SK-N-SH (cell line): Measurements from ENCODE around the gene ZFYVE9. TPM values are rescaled to one million over a fixed set of nuclear protein-coding genes. Genes with fewer than 3 reads are reported as not detected.

Experiments used
- CTCF ChIA-PET: fragments of 300-600, 350-600 bp; formaldehyde crosslinking; extraction: SDS; loops from one replicate; lab custom pipeline; 2021; lab: Yijun Ruan, JAX
- POLR2A ChIA-PET: fragments of 350-600 bp; sonication (Branson Sonifier 250); formaldehyde crosslinking; extraction: SDS; loops from one replicate; lab custom pipeline; 2020; ENCODE audit warnings: antibody characterized with exemption, inconsistent platforms; lab: Yijun Ruan, JAX
- DNase-seq: peaks from one replicate; pipeline ENCODE4 v3.0.0; 2012
- H2AFZ ChIP-seq: fragments of 200-600 bp; sonication (generic); 2 replicates; pipeline ENCODE4 v1.8.1; 2016; ENCODE audit warnings: antibody characterized with exemption, mild to moderate bottlenecking, low read depth
- H3F3A ChIP-seq: fragments of 200-600 bp; sonication (generic); replicated peaks from 2 replicates; pipeline ENCODE3; 2016; ENCODE audit warnings: antibody characterized with exemption, mild to moderate bottlenecking; ENCODE audit not compliant: insufficient read depth
- H3K27ac ChIP-seq, 2 experiments: fragments of 200-500 bp in 1 of 2; fragments of 200-600 bp in 1 of 2; sonication (Bioruptor generic) in 1 of 2; sonication (generic), shearing (Covaris generic) in 1 of 2; 2 replicates each; pipeline versions ENCODE4 v1.5.1 to v1.6.1; 2014 to 2016; ENCODE audit warnings: low read depth in 2 of 2, inconsistent platforms in 1 of 2, low read length in 1 of 2, mild to moderate bottlenecking in 1 of 2, mixed read lengths in 1 of 2
- H3K27me3 ChIP-seq: fragments of 200-600 bp; sonication (generic), shearing (Covaris generic); 2 replicates; pipeline ENCODE4 v1.6.1; 2016; ENCODE audit warnings: mixed run types; ENCODE audit not compliant: insufficient read depth
- H3K36me3 ChIP-seq, 2 experiments: fragments of 200-500 bp in 1 of 2; fragments of 200-600 bp in 1 of 2; sonication (Bioruptor generic) in 1 of 2; sonication (generic) in 1 of 2; replicated peaks in 1 of 2; 2 replicates each; pipeline versions ENCODE3 to v1.5.1; 2014 to 2016; ENCODE audit warnings: low read length in 1 of 2, mild to moderate bottlenecking in 1 of 2; ENCODE audit not compliant: insufficient read depth in 2 of 2, control insufficient read depth in 1 of 2
- H3K4me1 ChIP-seq, 2 experiments: fragments of 200-500 bp in 1 of 2; fragments of 200-600 bp in 1 of 2; sonication (Bioruptor generic) in 1 of 2; sonication (generic), shearing (Covaris generic) in 1 of 2; 2 replicates each; pipeline versions ENCODE4 v1.5.1 to v1.6.1; 2014 to 2016; ENCODE audit warnings: low read depth in 1 of 2, low read length in 1 of 2, mixed run types in 1 of 2; ENCODE audit not compliant: insufficient read depth in 2 of 2, control insufficient read depth in 1 of 2
- H3K4me2 ChIP-seq: fragments of 200-600 bp; sonication (generic), shearing (Covaris generic); 2 replicates; pipeline ENCODE4 v1.6.1; 2017; ENCODE audit warnings: mixed run types
- H3K4me3 ChIP-seq, 2 experiments: fragments of 200-500 bp in 1 of 2; fragments of 200-600 bp in 1 of 2; sonication (Bioruptor generic) in 1 of 2; sonication (generic), shearing (Covaris generic) in 1 of 2; 2 replicates each; pipeline versions ENCODE4 v1.5.1 to v1.8.1; 2014 to 2016; ENCODE audit warnings: low read depth in 2 of 2, inconsistent platforms in 1 of 2, low read length in 1 of 2, mild to moderate bottlenecking in 1 of 2, mixed read lengths in 1 of 2, moderate library complexity in 1 of 2
- H3K79me2 ChIP-seq: fragments of 200-600 bp; sonication (generic); 2 replicates; pipeline ENCODE4 v1.8.1; 2017; ENCODE audit warnings: mild to moderate bottlenecking; ENCODE audit not compliant: insufficient read depth
- H3K9ac ChIP-seq: fragments of 200-600 bp; sonication (generic); 2 replicates; pipeline ENCODE4 v1.6.1; 2017; ENCODE audit warnings: mixed run types
- H3K9me2 ChIP-seq: fragments of 200-600 bp; sonication (generic); 2 replicates; pipeline ENCODE4 v1.6.1; 2017; ENCODE audit warnings: mixed run types
- H3K9me3 ChIP-seq: fragments of 200-600 bp; sonication (generic); 2 replicates; pipeline ENCODE4 v1.6.1; 2017; ENCODE audit warnings: mixed run types, mild to moderate bottlenecking, moderate library complexity
- H4K20me1 ChIP-seq: fragments of 200-600 bp; sonication (generic); 2 replicates; pipeline ENCODE4 v1.6.1; 2017; ENCODE audit warnings: mild to moderate bottlenecking, mixed run types; ENCODE audit not compliant: insufficient read depth
- CHD2 ChIP-seq: fragments of 150-350 bp; IDR thresholded peaks from 2 replicates; pipeline ENCODE4 v1.6.1; 2018; ENCODE audit warnings: low read length; ENCODE audit not compliant: partially characterized antibody
- FOSL2 ChIP-seq: IDR thresholded peaks from 2 replicates; pipeline ENCODE4 v1.4.0; 2012; ENCODE audit warnings: low read depth, mild to moderate bottlenecking, moderate library complexity, borderline replicate concordance
- FOXM1 ChIP-seq: IDR thresholded peaks from 2 replicates; pipeline ENCODE4 v1.4.0; 2012; ENCODE audit warnings: low read depth, mild to moderate bottlenecking
- GABPA ChIP-seq: IDR thresholded peaks from 2 replicates; pipeline ENCODE4 v1.4.0; 2012; ENCODE audit warnings: low read depth, mild to moderate bottlenecking
- GATA2 ChIP-seq: sonication (generic); formaldehyde crosslinking; IDR thresholded peaks from 2 replicates; pipeline ENCODE4 v1.5.0; 2020; ENCODE audit warnings: mild to moderate bottlenecking, missing genetic modification reagents
- JUND ChIP-seq: IDR thresholded peaks from 2 replicates; pipeline ENCODE4 v1.4.0; 2012
- MEF2A ChIP-seq: IDR thresholded peaks from 2 replicates; pipeline ENCODE4 v1.4.0; 2012; ENCODE audit warnings: low read depth, borderline replicate concordance
- POLR2AphosphoS5 ChIP-seq: IDR thresholded peaks from 2 replicates; pipeline ENCODE4 v1.6.1; 2012; ENCODE audit warnings: low read depth, low read length
- RCOR1 ChIP-seq: fragments of 150-350 bp; IDR thresholded peaks from 2 replicates; pipeline ENCODE4 v1.6.1; 2017; ENCODE audit warnings: antibody characterized with exemption, low read length
- REST ChIP-seq: IDR thresholded peaks from 2 replicates; pipeline ENCODE4 v1.6.1; 2012; ENCODE audit warnings: mild to moderate bottlenecking, low read depth, low read length, moderate library complexity
- RFX5 ChIP-seq: IDR thresholded peaks from 2 replicates; pipeline ENCODE4 v1.6.1; 2012; ENCODE audit warnings: mild to moderate bottlenecking, improper control_type of control experiment, low read length
- TAF1 ChIP-seq: IDR thresholded peaks from 2 replicates; pipeline ENCODE4 v1.6.1; 2012; ENCODE audit warnings: low read depth, mild to moderate bottlenecking, low read length, moderate library complexity, borderline replicate concordance
- TEAD4 ChIP-seq: IDR thresholded peaks from 2 replicates; pipeline ENCODE4 v1.4.0; 2012; ENCODE audit warnings: mild to moderate bottlenecking, borderline replicate concordance; ENCODE audit not compliant: insufficient read depth
- USF2 ChIP-seq: fragments of 150-350 bp; IDR thresholded peaks from 2 replicates; pipeline ENCODE4 v1.6.1; 2017; ENCODE audit warnings: antibody characterized with exemption, low read length, low read depth, borderline replicate concordance
- YY1 ChIP-seq: IDR thresholded peaks from 2 replicates; pipeline ENCODE4 v1.4.0; 2012; ENCODE audit warnings: low read depth, mild to moderate bottlenecking
- ZBTB33 ChIP-seq: IDR thresholded peaks from 2 replicates; pipeline ENCODE4 v1.4.0; 2012; ENCODE audit warnings: low read depth, borderline replicate concordance
- WGBS: methylation state at CpG from one replicate; pipeline ENCODE4 v1.1.6; 2017; ENCODE audit warnings: low lambda C conversion rate; 5-methylcytosine and 5-hydroxymethylcytosine counted together
- polyA plus RNA-seq, 3 experiments: library from polyadenylated mRNA; depleted of rRNA; stranded (reverse); fragments of >200 nt; gene quantifications; 2 replicates each; pipeline ENCODE4 v1.2.3, GENCODE V29; 2012

Gene ZFYVE9
- polyA plus RNA-seq, 1 of the 3 experiments (the other 2 are of a cell fraction) = 4.1 TPM

- no peaks in the 10 kb centered on the region for H3K36me3 ChIP-seq
- POLR2A ChIA-PET = no interaction called here
- H3K4me1 ChIP-seq = no peaks in the 10 kb centered on the region
- TF ChIP-seq TEAD4 (no peak), USF2 (no peak), FOXM1 (no peak), RFX5 (no peak), ZBTB33 (no peak), RCOR1 (no peak), MEF2A (no peak), CHD2 (no peak), TAF1 (no peak), POLR2AphosphoS5 (no peak), FOSL2 (no peak), YY1 (no peak), GABPA (no peak), REST (no peak), JUND (no peak), GATA2 (CRISPR knock-in tag) (no peak)
- TF ChIP-seq, all 33 proteins: peak for 0
- no peak for DNase-seq
- no peaks in the 10 kb centered on the region for H3K9me3 ChIP-seq
- no peak overlapping the region for H3K4me2 ChIP-seq
- H3F3A ChIP-seq = peaks cover 2% of the 10 kb centered on the region
- H3K79me2 ChIP-seq = peaks cover 11% of the 10 kb centered on the region
- no peaks in the 10 kb centered on the region for H3K9me2 ChIP-seq
- H3K9ac ChIP-seq = no peak overlapping the region
- H3K27me3 ChIP-seq = no peaks in the 10 kb centered on the region
- no peaks in the 10 kb centered on the region for H4K20me1 ChIP-seq
- no peak overlapping the region for H3K27ac ChIP-seq
- no peak overlapping the region for H2AFZ ChIP-seq
- 86% methylated on average over 3 of the region's 3 CpGs for WGBS
- CTCF ChIA-PET = no interaction called here
- H3K4me3 ChIP-seq = no peak overlapping the region
Measured at GRCh38 chr1:52210044-52210443, 68.2 kb downstream of the ZFYVE9 start.
